ENCODE measurements around the gene CAMP. TPM values are rescaled to one million over a fixed set of nuclear protein-coding genes. Genes with fewer than 3 reads are reported as not detected.

The CAMP gene
- total and polyA plus RNA-seq, 2 experiments from 2014 or later: not detected

GRCh38 chr3:48219543-48219942 is 3.8 kb upstream of the CAMP start:
- Histone ChIP-seq H3K79me2 (no peaks in the 10 kb centered on the region), H3K4me2 (no peak overlapping the region), H2AFZ (no peak overlapping the region), H3K4me3 (no peak overlapping the region), H4K20me1 (ENCODE audit: insufficient read depth, poor library complexity, severe bottlenecking) (no peaks in the 10 kb centered on the region), H3K36me3 (replicated peaks; ENCODE audit: insufficient read depth, low read depth) (no peaks in the 10 kb centered on the region), H3K9me2 (replicated peaks; ENCODE audit: insufficient read depth) (no peaks in the 10 kb centered on the region), H3K9me3 (ENCODE audit: low read depth) (no peaks in the 10 kb centered on the region), H3K4me1 (ENCODE audit: insufficient read depth) (peaks cover 5% of the 10 kb centered on the region), H3K27me3 (no peaks in the 10 kb centered on the region), H3K27ac (no peak overlapping the region)
- DNase-seq (ENCODE audit: low spot score): no peak
- no peak for TF ChIP-seq EZH2 (IDR thresholded peaks at IDR 0.05; ENCODE audit: borderline replicate concordance)
- TF ChIP-seq CTCF (IDR thresholded peaks at IDR 0.05; ENCODE audit: poor library complexity): no peak
- TF ChIP-seq EZH2phosphoT487 (IDR thresholded peaks at IDR 0.05; ENCODE audit: low read depth, severe bottlenecking, unreplicated experiment): no peak
- WGBS (ENCODE audit: low lambda C conversion rate, missing lambda C conversion rate): 89% methylated on average over 3 of the region's 3 CpGs

- Histone ChIP-seq H3K27ac (no peak overlapping the region), H4K20me1 (ENCODE audit: insufficient read depth, poor library complexity, severe bottlenecking) (no peaks in the 10 kb centered on the region), H3K9me2 (replicated peaks; ENCODE audit: insufficient read depth) (no peaks in the 10 kb centered on the region), H3K27me3 (no peaks in the 10 kb centered on the region), H3K4me1 (ENCODE audit: insufficient read depth) (no peaks in the 10 kb centered on the region), H3K9me3 (ENCODE audit: low read depth) (no peaks in the 10 kb centered on the region), H3K79me2 (no peaks in the 10 kb centered on the region), H3K36me3 (replicated peaks; ENCODE audit: insufficient read depth, low read depth) (no peaks in the 10 kb centered on the region), H2AFZ (no peak overlapping the region), H3K4me3 (no peak overlapping the region), H3K4me2 (no peak overlapping the region)
- TF ChIP-seq CTCF (IDR thresholded peaks at IDR 0.05; ENCODE audit: poor library complexity): no peak
- no peak for TF ChIP-seq EZH2 (IDR thresholded peaks at IDR 0.05; ENCODE audit: borderline replicate concordance)
- TF ChIP-seq EZH2phosphoT487 (IDR thresholded peaks at IDR 0.05; ENCODE audit: low read depth, severe bottlenecking, unreplicated experiment): no peak
- 90% methylated on average over 9 of the region's 9 CpGs for WGBS (ENCODE audit: low lambda C conversion rate, missing lambda C conversion rate)
- no peak for DNase-seq (ENCODE audit: low spot score)
Measured at GRCh38 chr3:48220746-48221145, 2.5 kb upstream of the CAMP start.

- DNase-seq (ENCODE audit: low spot score): no peak
- no peaks in the 10 kb centered on the region for H4K20me1 ChIP-seq (ENCODE audit: insufficient read depth, poor library complexity, severe bottlenecking)
- H3K27ac ChIP-seq: no peak overlapping the region
- no peak for TF ChIP-seq CTCF (IDR thresholded peaks at IDR 0.05; ENCODE audit: poor library complexity)
- TF ChIP-seq EZH2 (IDR thresholded peaks at IDR 0.05; ENCODE audit: borderline replicate concordance): no peak
- TF ChIP-seq EZH2phosphoT487 (IDR thresholded peaks at IDR 0.05; ENCODE audit: low read depth, severe bottlenecking, unreplicated experiment): no peak
- H3K9me2 ChIP-seq (replicated peaks; ENCODE audit: insufficient read depth): no peaks in the 10 kb centered on the region
- H2AFZ ChIP-seq: no peak overlapping the region
- H3K36me3 ChIP-seq (replicated peaks; ENCODE audit: insufficient read depth, low read depth): no peaks in the 10 kb centered on the region
- H3K4me1 ChIP-seq (ENCODE audit: insufficient read depth): no peaks in the 10 kb centered on the region
- H3K9me3 ChIP-seq (ENCODE audit: low read depth): no peaks in the 10 kb centered on the region
- H3K27me3 ChIP-seq: no peaks in the 10 kb centered on the region
- whole genome bisulfite sequencing (ENCODE audit: low lambda C conversion rate, missing lambda C conversion rate): 91% methylated on average over 3 of the region's 3 CpGs
- no peak overlapping the region for H3K4me2 ChIP-seq
- no peaks in the 10 kb centered on the region for H3K79me2 ChIP-seq
- no peak overlapping the region for H3K4me3 ChIP-seq
Measured at GRCh38 chr3:48225587-48225986, 2.3 kb downstream of the CAMP start.

- no peaks in the 10 kb centered on the region for H3K9me2 ChIP-seq (replicated peaks; ENCODE audit: insufficient read depth)
- no peak overlapping the region for H2AFZ ChIP-seq
- DNase-seq (ENCODE audit: low spot score): no peak
- H3K9me3 ChIP-seq (ENCODE audit: low read depth): no peaks in the 10 kb centered on the region
- WGBS (ENCODE audit: low lambda C conversion rate, missing lambda C conversion rate): 65% methylated on average over 3 of the region's 3 CpGs
- H3K4me2 ChIP-seq: no peak overlapping the region
- no peaks in the 10 kb centered on the region for H3K27me3 ChIP-seq
- no peak overlapping the region for H3K27ac ChIP-seq
- H3K4me1 ChIP-seq (ENCODE audit: insufficient read depth): no peaks in the 10 kb centered on the region
- TF ChIP-seq CTCF (IDR thresholded peaks at IDR 0.05; ENCODE audit: poor library complexity): no peak
- no peak for TF ChIP-seq EZH2 (IDR thresholded peaks at IDR 0.05; ENCODE audit: borderline replicate concordance)
- no peak for TF ChIP-seq EZH2phosphoT487 (IDR thresholded peaks at IDR 0.05; ENCODE audit: low read depth, severe bottlenecking, unreplicated experiment)
- no peaks in the 10 kb centered on the region for H4K20me1 ChIP-seq (ENCODE audit: insufficient read depth, poor library complexity, severe bottlenecking)
- H3K4me3 ChIP-seq: no peak overlapping the region
- no peaks in the 10 kb centered on the region for H3K36me3 ChIP-seq (replicated peaks; ENCODE audit: insufficient read depth, low read depth)
- H3K79me2 ChIP-seq: no peaks in the 10 kb centered on the region
Measured at GRCh38 chr3:48226939-48227338, 3.6 kb downstream of the CAMP start.
